HL-60/S4 treated with phorbol 12-myristate 13-acetate at 8.2 ng/mL for 4 days and 3 days (cell line): ENCODE measurements around the gene FGFBP3.
"Not testable (repeated sequence)": the region's sequence is repeated elsewhere in the genome, so short reads cannot be mapped to it uniquely, and the experiment has no call there.

ENCODE experiments used
- in situ Hi-C: fragments of 300-500 bp; cut with MboI; formaldehyde crosslinking; loops from 2 replicates; pipeline ENCODE4 v1.15.0; 2022; ENCODE audit warnings: low sequenced_read_pairs

FGFBP3 gene

GRCh38 chr10:91907033-91907594 is 2.2 kb downstream of the FGFBP3 start:
- in situ Hi-C loops, result loop anchor here (25.0 kb wide), 1 partner anchor 520 kb away; no protein-coding TSS in a partner anchor

- in situ Hi-C loops, result loop anchor here (25.0 kb wide), 1 partner anchor 515 kb away; no protein-coding TSS in a partner anchor
Observed at GRCh38 chr10:91901784-91902677, 7.3 kb downstream of the FGFBP3 start.

GRCh38 chr10:91897421-91897820 is 11.9 kb downstream of the FGFBP3 start:
- in situ Hi-C loops, result no loop called here

DNA sequence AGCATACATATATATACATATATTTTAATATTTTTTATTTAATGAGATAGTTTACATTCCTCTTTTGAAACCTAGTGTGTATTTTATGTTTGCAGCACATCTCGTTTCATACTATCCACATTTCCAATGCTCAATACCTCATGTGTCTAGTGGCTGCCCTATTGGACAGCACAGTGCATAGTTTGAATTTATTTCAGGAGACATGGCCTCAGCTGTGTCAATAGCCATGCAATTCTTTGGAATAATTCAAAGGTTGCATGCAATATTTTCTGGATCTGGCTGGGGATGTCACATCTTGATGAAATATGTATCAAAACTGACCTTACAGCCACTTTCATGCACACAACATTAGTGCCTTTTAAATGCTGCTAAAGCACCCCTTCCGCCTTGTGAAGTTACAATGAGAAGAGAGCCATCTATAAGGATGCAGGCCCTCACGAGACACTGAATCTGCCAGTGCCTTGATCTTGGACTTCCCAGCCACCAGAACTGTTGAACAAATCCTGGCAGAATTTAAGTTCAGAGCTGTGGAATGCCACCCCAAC is 13.0 kb downstream of the FGFBP3 start:
- in situ Hi-C loops, result no loop called here

DNA sequence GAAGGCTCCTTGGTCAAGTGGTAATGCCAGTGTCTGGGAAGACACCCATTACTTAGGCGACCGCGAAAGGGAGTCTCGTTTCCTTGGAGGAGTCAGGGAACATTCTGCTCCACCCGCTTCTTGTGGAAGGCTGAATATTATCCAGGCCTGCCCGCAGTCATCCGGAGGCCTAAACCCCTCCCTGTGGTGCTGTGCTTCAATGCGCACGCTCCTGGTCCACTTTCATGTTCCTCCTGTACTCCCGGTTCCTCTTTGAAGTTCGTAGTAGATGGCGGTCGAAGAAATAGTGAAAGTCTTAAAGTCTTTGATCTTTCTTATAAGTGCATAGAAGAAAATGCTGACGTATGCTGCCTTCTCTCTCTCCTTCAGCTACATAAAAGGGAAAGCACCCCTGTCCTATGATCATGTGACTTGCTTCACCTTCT is 15.0 kb downstream of the FGFBP3 start:
- in situ Hi-C loops, result not testable (repeated sequence)

DNA sequence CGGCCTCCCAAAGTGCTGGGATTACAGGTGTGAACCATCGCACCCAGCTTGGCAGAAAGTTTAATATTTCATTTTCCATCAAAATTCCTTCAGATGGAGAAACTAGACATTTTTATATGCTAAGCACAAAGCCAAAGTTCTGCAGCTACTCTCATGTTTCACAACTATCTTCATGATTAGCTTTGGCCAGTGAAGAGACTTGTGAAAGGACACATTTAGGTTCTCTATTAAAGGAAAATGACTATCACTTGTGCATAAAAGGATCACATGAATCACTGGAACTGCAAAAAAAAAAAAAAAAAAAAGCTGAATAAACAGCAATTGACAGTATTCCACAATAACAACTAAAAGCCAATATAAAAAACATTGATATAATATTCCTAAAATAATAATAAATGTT is 16.2 kb downstream of the FGFBP3 start:
- in situ Hi-C loops, result no loop called here

DNA sequence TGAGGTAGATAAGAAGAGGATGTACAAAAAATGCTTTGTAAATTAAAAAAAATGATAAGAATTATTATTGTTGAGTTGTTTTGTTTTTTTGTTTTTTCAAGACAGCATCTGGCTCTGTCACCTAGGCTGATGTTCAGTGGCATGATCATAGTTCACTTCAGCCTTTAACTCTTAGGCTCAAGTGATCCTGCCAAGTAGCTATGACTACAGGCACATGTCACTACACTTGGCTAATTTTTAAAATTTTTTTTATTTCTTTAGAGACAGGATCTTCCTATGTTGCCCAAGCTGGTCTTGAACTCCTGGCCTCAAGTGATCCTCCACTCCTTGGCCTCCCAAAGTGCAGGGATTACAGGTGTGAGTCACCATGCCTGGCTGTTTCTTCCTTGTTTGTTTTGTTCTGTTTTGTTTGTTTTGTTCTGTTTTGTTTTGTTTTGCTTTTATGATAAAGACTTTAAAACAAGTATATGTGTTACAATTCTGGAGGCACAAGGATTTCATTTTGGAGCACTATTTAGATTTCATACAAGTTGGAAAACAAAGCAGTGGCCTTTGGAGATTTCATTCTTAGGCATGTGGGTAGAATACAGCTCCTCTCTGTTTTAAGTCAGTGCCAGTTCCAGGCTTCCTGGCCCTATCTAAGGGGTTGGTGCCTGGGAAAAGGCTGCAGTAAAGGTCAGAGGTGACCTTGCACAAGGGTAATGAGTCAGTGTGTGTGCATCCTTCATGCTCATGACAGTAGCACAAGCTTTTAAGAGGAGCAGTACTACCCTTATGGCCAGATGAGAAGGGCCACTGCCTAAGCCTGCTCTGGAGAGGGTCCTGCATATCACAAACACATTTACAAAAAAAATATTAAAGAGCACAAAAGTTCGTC is 17.9 kb downstream of the FGFBP3 start:
- in situ Hi-C loops, result no loop called here

- in situ Hi-C loops, result no loop called here
Observed at GRCh38 chr10:91887272-91888076, 21.8 kb downstream of the FGFBP3 start.

DNA sequence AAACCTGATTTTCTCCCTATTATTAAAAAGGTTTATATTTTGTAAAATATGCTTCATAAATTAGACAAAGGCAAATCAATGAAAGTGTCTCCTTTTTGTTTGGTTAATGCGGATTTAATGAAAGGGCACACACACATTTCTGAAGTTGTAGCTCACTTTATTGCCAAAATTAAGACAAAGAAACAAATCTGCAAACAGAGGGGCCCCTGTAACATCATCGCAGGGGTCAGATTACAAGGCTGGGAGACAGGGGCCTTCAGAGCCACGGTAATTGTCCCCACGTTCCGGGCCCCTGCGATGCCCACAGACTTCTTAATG is 22.4 kb downstream of the FGFBP3 start:
- in situ Hi-C loops, result no loop called here

DNA sequence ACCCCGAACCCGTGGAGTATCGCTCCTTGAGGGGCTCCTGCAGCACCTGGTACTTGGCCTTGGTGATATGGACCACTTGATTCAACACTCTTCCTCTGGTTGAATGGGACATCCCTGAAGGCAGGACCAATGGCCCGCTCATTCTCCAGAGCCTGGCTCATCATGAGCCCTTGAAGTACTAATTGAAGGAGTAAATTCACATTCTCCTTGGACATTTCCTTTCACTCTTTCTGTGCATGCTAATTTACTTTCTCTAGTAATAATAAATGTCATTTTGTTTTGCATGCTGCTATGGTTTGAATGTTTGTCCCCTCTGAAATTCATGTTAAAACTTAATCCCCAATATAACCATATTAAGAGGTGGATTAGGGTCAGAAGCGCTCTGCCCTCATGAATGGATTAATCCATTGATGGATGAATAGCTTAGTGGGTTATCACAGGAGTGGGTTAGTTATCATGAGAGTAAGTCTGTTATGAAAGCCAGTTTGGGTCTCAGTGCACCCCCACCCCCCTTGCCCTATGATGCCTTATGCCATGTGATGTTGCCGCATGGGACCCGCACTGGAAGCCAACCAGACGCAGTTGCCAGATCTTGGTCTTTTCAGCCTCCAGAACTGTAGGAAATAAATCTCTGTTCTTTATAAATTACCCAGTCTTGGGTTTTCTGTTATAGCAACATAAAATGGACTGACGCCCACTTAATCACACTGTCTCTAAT is 23.8 kb downstream of the FGFBP3 start:
- in situ Hi-C loops, result no loop called here

DNA sequence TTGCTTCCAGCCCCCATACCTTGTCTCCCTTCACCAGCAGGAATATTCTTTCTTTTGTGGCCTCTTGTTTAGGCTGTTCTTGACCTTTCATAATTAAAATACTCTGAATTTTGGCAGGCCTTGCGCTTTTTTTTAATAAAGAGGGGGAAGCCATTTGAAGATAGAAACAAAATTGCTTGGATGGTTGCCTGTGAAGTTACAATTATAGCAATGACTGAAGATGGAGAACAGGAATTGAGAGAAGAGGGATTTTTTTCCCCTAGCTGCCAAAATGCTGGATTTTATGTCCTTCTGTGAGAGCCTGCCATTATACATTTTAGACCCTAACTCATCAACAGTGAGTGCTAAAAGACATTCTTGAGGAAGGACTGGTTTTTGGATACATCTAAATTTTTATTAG is 24.8 kb downstream of the FGFBP3 start:
- in situ Hi-C loops, result no loop called here

GRCh38 chr10:91883549-91884444 is 25.5 kb downstream of the FGFBP3 start:
- in situ Hi-C loops, result no loop called here

- in situ Hi-C loops, result no loop called here
Observed at GRCh38 chr10:91880310-91880709, 29.0 kb downstream of the FGFBP3 start.

DNA sequence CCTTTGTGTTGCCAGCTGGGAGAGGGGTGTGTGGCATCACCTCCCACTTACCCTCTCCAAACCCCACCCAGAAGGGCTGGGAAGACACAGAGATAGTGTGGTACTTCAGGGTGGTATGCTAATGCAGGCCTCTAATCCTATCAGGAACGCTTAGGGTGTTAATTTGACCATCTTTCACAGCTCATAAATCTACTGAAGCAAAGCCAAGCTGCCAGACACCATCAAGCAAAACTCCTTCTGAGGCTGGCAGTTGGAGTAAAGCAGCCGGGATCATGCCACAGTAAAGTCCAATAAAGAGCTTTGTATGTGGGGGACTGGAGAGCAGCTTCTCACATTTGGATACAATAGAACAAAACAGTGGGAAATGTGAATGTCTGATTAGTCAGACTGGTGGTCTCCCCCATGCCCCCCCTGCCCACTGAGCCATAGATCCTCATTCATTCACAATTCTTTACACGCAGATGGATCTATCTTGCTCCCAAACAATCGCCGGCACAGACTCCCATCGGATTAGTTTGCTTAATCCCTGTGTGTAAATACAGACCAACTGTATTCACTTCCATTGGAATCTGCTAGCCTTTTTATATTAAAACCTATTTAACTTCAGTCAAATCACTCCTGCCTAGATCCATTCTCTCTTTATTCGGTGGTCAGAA is 29.6 kb downstream of the FGFBP3 start:
- in situ Hi-C loops, result no loop called here

GRCh38 chr10:91875779-91876178 is 33.5 kb downstream of the FGFBP3 start:
- in situ Hi-C loops, result no loop called here

GRCh38 chr10:91875156-91875555 is 34.1 kb downstream of the FGFBP3 start:
- in situ Hi-C loops, result no loop called here

DNA sequence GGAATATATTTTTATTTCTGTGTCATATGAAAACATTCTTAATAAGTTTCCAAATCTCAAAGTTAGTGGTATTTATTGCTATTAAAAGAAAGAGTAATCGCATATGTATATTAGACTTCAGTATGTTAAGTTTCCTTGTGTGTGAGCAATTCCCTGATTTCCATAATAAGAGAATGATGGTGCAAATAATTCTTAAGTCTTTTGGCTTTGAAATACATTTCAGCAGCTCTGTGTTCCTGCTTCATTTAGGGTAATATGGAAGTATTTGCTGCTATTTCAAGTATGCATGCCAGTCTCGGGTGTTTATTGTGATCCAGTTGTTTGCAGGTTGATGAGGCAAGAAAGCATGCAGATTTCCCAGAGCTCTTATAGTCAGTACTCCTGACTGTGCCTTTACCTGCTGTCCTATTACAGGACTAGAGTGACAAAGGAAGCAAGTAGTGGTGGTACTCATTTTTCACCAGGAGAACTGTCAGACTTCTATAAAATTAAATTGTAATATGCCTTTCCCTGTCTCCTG is 43.7 kb downstream of the FGFBP3 start:
- in situ Hi-C loops, result no loop called here

DNA sequence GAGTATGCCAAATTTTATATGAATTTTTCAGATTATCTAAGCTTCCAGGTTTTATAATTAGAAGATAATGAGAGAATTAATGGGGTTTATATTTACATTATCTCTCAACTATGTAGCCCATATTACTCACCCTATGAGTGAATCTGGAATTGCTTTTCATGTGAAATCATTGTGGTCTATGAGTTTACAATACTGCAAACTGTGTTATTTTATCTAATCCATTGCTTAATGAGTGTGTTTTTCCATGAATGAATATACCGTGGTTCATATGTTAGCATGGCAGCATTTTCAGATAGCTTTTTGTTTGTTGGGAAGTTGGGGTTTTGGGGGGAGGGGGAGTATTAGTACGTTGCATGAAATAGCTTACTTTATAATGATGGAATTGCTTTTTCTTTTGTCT is 44.5 kb downstream of the FGFBP3 start:
- in situ Hi-C loops, result no loop called here
